AG09309 (cell line): ENCODE data around the gene AK5.
"Not testable (repeated sequence)": the region's sequence is repeated elsewhere in the genome, so short reads cannot be mapped to it uniquely, and the experiment has no call there.

ENCODE experiments used
- DNase-seq: peaks from one replicate; pipeline ENCODE4 v3.0.0-alpha.2; 2010; ENCODE audit warnings: low read depth
- H3K4me3 ChIP-seq: 2 replicates; pipeline ENCODE4 v1.5.1; 2011; ENCODE audit warnings: mild to moderate bottlenecking, low read depth, low read length, moderate library complexity; ENCODE audit not compliant: control insufficient read depth
- TF ChIP-seq, protein P1 (sequence below): IDR thresholded peaks from 2 replicates; pipeline ENCODE4 v1.5.1; 2011; ENCODE audit warnings: mild to moderate bottlenecking, low read depth, low read length, inconsistent platforms; ENCODE audit not compliant: insufficient read depth, control insufficient read depth; ENCODE audit errors: missing control alignments

Gene AK5

DNA sequence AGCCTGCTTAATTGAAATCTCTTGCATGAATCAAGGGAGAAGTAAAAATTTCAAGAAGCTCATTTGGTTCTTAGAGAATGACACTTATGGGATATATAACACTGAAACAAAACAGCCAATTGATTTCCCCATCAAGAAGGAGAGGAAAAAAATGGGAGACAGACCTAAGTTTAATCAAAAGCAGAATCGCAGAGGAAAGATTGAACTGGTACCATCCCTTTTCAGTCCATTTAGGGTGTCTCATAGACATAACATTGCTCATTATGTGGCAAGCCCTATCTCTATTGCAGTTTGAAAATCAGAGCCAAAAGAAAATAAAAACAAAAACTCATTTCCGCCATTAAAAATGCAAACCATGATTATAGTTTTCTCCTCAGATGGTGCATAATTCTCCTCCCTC lies 119.6 kb downstream of the AK5 start:
- no peak for DNase-seq
- no peak overlapping the region for H3K4me3 ChIP-seq
- TF ChIP-seq, protein P1, sequence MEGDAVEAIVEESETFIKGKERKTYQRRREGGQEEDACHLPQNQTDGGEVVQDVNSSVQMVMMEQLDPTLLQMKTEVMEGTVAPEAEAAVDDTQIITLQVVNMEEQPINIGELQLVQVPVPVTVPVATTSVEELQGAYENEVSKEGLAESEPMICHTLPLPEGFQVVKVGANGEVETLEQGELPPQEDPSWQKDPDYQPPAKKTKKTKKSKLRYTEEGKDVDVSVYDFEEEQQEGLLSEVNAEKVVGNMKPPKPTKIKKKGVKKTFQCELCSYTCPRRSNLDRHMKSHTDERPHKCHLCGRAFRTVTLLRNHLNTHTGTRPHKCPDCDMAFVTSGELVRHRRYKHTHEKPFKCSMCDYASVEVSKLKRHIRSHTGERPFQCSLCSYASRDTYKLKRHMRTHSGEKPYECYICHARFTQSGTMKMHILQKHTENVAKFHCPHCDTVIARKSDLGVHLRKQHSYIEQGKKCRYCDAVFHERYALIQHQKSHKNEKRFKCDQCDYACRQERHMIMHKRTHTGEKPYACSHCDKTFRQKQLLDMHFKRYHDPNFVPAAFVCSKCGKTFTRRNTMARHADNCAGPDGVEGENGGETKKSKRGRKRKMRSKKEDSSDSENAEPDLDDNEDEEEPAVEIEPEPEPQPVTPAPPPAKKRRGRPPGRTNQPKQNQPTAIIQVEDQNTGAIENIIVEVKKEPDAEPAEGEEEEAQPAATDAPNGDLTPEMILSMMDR, result no peak

DNA sequence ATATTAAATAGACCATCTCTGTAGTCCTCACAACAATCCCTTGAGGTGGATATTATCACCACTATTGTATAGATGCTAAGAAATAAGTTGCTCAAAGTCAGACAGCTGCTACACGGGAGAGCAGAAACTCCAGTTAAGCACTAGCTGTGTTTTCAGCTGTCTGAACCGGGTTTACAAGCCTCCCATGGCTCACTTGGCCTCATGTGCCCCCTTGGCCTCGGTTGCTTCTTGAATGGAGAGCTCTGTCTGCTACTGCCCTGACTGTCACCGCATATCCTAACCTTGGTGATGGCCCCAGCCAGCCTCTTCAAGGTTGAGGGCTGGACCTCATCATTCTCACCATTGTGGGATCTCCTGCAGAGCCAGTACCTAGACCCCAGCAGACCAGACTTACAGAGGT lies 123.4 kb downstream of the AK5 start:
- DNase-seq, result no peak
- H3K4me3 ChIP-seq, result no peak overlapping the region
- TF ChIP-seq, protein P1, result no peak

GRCh38 chr1:77406661-77407060 lies 124.8 kb downstream of the AK5 start:
- TF ChIP-seq, protein P1, result no peak
- no peak for DNase-seq
- H3K4me3 ChIP-seq, result no peak overlapping the region

DNA sequence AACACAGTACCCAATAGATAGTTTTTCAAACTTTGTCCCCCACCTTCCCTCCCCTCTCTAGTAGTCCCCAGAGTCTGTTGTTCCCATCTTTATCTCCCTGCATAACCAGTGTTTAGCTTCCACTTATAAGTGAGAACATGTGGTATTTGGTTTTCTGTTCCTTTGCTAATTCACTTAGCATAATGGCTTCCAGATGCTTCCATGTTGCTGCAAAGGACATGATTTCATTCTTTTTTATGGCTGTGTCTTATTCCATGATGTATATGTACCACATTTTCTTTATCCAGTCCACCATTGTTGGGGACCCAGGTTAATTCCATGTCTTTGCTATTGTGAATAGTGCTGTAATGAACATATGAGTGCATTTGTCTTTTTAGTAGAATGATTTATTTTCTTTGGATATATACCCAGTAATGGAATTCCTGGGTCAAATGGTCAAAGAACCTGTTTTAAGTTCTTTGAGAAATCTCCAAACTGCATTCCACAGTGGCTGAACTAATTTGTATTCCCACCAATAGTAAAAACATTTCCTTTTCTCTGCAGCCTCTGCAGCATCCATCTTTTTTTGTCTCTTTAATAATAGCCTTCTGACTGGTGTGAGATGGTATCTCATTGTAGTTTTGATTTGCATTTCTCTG lies 126.0 kb downstream of the AK5 start:
- TF ChIP-seq, protein P1, result no peak

GRCh38 chr1:77408933-77409332 lies 127.1 kb downstream of the AK5 start:
- not testable (repeated sequence) for H3K4me3 ChIP-seq, DNase-seq

More for the DNA sequence above, 126.0 kb downstream of the AK5 start:
- DNase-seq, result no peak
- no peak overlapping the region for H3K4me3 ChIP-seq

DNA sequence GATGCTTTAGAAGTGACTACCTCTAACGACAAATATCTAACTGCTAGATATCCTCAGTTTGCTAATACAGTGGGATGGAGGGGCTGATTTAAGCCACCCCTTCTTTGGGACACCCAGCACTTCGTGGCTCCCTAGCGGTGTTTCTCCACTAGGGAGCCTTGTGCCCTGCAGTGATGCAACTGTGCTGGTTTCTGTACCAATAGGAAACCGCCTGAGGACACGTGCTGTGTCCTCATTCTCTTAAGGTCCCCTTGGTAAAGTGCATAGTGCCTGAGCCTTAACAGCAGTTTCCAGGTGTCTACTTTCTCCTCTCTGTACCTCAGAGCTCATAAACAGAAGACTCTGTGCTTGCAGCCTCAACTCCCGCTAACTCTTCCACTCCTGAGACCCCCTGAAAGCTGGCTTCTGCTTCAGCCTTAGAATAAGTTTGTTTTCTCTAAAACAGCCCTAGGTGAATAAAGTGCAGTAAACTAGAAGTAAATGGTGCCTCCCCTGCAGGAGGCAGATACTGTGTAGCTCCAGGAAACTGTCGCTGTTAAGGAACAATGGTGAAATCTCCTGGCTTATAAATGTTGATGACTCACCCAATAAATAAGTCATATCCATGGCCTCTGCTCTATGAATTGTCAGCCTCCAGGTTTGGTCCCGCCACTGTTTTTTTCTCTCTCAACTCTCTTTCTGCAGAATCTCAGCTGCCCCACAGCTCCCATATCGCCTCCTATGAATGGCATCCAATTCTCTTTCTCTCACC lies 130.4 kb downstream of the AK5 start:
- TF ChIP-seq, protein P1, result no peak
- no peak overlapping the region for H3K4me3 ChIP-seq
- DNase-seq, result peak; percentile 62

DNA sequence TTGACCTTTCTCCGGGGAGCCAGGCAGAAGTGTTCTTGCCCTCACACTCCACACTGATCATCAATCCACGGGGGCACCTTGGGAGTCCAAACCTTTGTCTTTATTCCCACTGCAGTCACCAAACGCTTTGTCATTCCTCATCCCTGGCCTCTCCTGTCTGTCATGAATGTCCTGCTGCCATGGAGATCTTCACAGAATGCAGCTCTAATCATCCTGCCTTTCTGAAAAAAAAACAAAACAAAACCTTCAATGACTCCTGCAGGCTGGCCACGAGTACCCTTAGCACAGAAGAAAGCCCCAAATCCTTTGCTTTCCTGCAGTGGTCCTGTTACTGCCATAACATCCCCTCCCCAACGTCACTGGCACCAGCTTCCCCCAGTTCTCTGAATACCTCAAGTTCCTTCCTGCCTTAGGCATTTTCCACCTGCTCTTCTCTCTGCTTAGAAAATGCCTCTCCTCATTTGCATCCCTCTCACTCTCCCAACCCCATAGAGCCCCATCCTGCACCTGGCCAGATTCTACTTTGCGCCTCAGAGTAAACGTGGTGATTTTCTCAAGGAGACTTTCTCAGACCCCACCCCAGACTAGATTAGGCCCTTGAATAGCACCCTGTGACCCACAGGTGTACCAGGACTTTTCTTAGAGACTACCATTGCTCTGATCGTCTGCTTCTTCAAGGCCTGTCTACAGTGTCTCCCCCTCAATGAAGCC lies 131.2 kb downstream of the AK5 start:
- no peak for DNase-seq
- no peak overlapping the region for H3K4me3 ChIP-seq
- TF ChIP-seq, protein P1, result no peak
